ENCODE data around the gene SERF2. TPM values are rescaled to one million over a fixed set of nuclear protein-coding genes. Genes with fewer than 3 reads are reported as not detected.

Gene SERF2
- total and polyA plus RNA-seq, 2 of the 13 experiments (the other 11 are each of a cell fraction or from before 2014, with no cell fraction given), result 811 to 1,257 TPM

DNA sequence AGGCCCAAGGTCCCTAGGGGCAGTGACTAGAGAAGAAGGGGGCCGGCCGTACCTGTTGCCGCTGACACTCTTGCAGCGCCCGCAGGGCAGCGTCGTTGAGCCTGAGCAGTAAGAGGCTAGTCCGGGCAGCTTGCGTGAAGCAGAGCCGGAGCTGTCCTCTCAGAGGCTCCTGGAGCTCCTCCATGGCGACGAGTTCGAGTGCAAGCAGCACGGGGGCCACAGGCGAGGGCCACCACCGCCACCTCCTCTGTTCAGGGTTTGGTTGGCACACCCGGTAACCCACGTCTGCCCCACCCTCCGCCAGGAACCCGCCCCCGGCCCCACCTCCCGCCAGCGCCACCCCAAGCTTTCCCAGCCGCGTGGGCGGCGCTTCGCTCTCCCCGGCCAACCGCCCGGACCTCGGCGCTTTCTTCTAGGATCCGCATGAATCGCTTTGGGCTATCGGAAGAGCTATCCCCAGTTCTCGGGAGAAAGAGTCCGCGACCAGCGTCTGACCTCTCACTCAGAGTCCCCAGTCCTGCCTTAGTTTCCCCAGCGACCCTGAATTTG lies 15.3 kb upstream of the SERF2 start, which contains the start of gene ELL3 (continued):
- TF ChIP-seq, protein P1, sequence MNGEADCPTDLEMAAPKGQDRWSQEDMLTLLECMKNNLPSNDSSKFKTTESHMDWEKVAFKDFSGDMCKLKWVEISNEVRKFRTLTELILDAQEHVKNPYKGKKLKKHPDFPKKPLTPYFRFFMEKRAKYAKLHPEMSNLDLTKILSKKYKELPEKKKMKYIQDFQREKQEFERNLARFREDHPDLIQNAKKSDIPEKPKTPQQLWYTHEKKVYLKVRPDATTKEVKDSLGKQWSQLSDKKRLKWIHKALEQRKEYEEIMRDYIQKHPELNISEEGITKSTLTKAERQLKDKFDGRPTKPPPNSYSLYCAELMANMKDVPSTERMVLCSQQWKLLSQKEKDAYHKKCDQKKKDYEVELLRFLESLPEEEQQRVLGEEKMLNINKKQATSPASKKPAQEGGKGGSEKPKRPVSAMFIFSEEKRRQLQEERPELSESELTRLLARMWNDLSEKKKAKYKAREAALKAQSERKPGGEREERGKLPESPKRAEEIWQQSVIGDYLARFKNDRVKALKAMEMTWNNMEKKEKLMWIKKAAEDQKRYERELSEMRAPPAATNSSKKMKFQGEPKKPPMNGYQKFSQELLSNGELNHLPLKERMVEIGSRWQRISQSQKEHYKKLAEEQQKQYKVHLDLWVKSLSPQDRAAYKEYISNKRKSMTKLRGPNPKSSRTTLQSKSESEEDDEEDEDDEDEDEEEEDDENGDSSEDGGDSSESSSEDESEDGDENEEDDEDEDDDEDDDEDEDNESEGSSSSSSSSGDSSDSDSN (CRISPR knock-in tag; IDR thresholded peaks at IDR 0.05), result peak; percentile 16; the same call in 1 of the 2 replicates
- TF ChIP-seq NCOA5 (CRISPR knock-in tag; IDR thresholded peaks at IDR 0.05), result no peak
- TF ChIP-seq, protein P2, sequence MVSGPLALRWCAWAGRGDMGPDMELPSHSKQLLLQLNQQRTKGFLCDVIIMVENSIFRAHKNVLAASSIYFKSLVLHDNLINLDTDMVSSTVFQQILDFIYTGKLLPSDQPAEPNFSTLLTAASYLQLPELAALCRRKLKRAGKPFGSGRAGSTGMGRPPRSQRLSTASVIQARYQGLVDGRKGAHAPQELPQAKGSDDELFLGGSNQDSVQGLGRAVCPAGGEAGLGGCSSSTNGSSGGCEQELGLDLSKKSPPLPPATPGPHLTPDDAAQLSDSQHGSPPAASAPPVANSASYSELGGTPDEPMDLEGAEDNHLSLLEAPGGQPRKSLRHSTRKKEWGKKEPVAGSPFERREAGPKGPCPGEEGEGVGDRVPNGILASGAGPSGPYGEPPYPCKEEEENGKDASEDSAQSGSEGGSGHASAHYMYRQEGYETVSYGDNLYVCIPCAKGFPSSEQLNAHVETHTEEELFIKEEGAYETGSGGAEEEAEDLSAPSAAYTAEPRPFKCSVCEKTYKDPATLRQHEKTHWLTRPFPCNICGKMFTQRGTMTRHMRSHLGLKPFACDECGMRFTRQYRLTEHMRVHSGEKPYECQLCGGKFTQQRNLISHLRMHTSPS (CRISPR knock-in tag; IDR thresholded peaks at IDR 0.05; ENCODE audit: low read depth), result no peak
- no peak for TF ChIP-seq KAT8 (CRISPR knock-in tag; IDR thresholded peaks at IDR 0.05)
- no peak for TF ChIP-seq ZNF432 (CRISPR knock-in tag; IDR thresholded peaks at IDR 0.05; ENCODE audit: borderline replicate concordance)
- no peak for TF ChIP-seq ZBTB38 (CRISPR knock-in tag; IDR thresholded peaks at IDR 0.05)
- TF ChIP-seq, protein P3, sequence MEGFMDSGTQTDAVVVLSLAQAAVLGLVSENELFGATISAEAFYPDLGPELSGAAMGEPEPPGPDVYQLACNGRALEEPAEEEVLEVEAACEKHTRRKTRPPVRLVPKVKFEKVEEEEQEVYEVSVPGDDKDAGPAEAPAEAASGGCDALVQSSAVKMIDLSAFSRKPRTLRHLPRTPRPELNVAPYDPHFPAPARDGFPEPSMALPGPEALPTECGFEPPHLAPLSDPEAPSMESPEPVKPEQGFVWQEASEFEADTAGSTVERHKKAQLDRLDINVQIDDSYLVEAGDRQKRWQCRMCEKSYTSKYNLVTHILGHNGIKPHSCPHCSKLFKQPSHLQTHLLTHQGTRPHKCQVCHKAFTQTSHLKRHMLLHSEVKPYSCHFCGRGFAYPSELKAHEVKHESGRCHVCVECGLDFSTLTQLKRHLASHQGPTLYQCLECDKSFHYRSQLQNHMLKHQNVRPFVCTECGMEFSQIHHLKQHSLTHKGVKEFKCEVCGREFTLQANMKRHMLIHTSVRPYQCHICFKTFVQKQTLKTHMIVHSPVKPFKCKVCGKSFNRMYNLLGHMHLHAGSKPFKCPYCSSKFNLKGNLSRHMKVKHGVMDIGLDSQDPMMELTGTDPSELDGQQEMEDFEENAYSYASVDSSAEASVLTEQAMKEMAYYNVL (CRISPR knock-in tag; IDR thresholded peaks at IDR 0.05; ENCODE audit: borderline replicate concordance), result no peak
- no peak for TF ChIP-seq GLI4 (CRISPR knock-in tag; IDR thresholded peaks at IDR 0.05; ENCODE audit: borderline replicate concordance)
- TF ChIP-seq ZNF629 (CRISPR knock-in tag; conservative IDR thresholded peaks at IDR 0.05), result no peak
- TF ChIP-seq, protein P4, sequence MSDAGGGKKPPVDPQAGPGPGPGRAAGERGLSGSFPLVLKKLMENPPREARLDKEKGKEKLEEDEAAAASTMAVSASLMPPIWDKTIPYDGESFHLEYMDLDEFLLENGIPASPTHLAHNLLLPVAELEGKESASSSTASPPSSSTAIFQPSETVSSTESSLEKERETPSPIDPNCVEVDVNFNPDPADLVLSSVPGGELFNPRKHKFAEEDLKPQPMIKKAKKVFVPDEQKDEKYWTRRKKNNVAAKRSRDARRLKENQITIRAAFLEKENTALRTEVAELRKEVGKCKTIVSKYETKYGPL (CRISPR knock-in tag; IDR thresholded peaks at IDR 0.05), result no peak
- no peak for TF ChIP-seq POLR2AphosphoS2 (IDR thresholded peaks at IDR 0.05; ENCODE audit: low read depth, low read length)
- no peak for TF ChIP-seq ZSCAN9 (CRISPR knock-in tag; IDR thresholded peaks at IDR 0.05; ENCODE audit: borderline replicate concordance)
- no peak for TF ChIP-seq ATF7 (IDR thresholded peaks at IDR 0.05)
- no peak for TF ChIP-seq ATF7 (CRISPR knock-in tag; IDR thresholded peaks at IDR 0.05)
- TF ChIP-seq, protein P5, sequence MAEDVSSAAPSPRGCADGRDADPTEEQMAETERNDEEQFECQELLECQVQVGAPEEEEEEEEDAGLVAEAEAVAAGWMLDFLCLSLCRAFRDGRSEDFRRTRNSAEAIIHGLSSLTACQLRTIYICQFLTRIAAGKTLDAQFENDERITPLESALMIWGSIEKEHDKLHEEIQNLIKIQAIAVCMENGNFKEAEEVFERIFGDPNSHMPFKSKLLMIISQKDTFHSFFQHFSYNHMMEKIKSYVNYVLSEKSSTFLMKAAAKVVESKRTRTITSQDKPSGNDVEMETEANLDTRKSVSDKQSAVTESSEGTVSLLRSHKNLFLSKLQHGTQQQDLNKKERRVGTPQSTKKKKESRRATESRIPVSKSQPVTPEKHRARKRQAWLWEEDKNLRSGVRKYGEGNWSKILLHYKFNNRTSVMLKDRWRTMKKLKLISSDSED (CRISPR knock-in tag; IDR thresholded peaks at IDR 0.05), result no peak
- TF ChIP-seq, protein P6, sequence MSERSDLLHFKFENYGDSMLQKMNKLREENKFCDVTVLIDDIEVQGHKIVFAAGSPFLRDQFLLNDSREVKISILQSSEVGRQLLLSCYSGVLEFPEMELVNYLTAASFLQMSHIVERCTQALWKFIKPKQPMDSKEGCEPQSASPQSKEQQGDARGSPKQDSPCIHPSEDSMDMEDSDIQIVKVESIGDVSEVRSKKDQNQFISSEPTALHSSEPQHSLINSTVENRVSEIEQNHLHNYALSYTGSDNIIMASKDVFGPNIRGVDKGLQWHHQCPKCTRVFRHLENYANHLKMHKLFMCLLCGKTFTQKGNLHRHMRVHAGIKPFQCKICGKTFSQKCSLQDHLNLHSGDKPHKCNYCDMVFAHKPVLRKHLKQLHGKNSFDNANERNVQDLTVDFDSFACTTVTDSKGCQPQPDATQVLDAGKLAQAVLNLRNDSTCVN (CRISPR knock-in tag; IDR thresholded peaks at IDR 0.05; ENCODE audit: borderline replicate concordance), result no peak
- TF ChIP-seq ZFP36L1 (CRISPR knock-in tag; IDR thresholded peaks at IDR 0.05), result peak; percentile 37; the same call in 1 of the 2 replicates
- TF ChIP-seq, protein P7, sequence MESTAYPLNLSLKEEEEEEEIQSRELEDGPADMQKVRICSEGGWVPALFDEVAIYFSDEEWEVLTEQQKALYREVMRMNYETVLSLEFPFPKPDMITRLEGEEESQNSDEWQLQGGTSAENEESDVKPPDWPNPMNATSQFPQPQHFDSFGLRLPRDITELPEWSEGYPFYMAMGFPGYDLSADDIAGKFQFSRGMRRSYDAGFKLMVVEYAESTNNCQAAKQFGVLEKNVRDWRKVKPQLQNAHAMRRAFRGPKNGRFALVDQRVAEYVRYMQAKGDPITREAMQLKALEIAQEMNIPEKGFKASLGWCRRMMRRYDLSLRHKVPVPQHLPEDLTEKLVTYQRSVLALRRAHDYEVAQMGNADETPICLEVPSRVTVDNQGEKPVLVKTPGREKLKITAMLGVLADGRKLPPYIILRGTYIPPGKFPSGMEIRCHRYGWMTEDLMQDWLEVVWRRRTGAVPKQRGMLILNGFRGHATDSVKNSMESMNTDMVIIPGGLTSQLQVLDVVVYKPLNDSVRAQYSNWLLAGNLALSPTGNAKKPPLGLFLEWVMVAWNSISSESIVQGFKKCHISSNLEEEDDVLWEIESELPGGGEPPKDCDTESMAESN (CRISPR knock-in tag; conservative IDR thresholded peaks at IDR 0.05), result peak; percentile 23; the same call in 1 of the 2 replicates

Data from HepG2 (cell line).